Activated CD8-positive, alpha-beta memory T cell treated with anti-CD3 and anti-CD28 coated beads, Interleukin-2, amount 50 U/mL, for 24 hours (primary cell): ENCODE results near the gene PAFAH1B2.
A peak's percentile ranks its signal among the peaks of the same experiment; 100 is the strongest.
"Not testable (repeated sequence)": the region's sequence is repeated elsewhere in the genome, so short reads cannot be mapped to it uniquely, and the experiment has no call there.

Experiments used
- DNase-seq: peaks from one replicate; pipeline ENCODE4 v3.0.0-alpha.2; 2020; ENCODE audit errors: extremely low read depth

The PAFAH1B2 gene

GRCh38 chr11:117172724-117173421 is 28.8 kb downstream of the PAFAH1B2 start:
- no peak for DNase-seq

- no peak for DNase-seq
Measured at GRCh38 chr11:117175104-117175503, 31.0 kb downstream of the PAFAH1B2 start.

GRCh38 chr11:117175781-117176180 is 31.7 kb downstream of the PAFAH1B2 start:
- no peak for DNase-seq

- DNase-seq = no peak
Measured at GRCh38 chr11:117176186-117176585, 32.1 kb downstream of the PAFAH1B2 start.

GRCh38 chr11:117177534-117178209 is 33.6 kb downstream of the PAFAH1B2 start:
- DNase-seq = no peak

GRCh38 chr11:117178210-117179034 is 34.3 kb downstream of the PAFAH1B2 start, which contains the start of gene SIDT2:
SIDT2 (plus strand) TSS chr11:117178743; CDS start chr11:117179264, 521 bp downstream.
- peak; percentile 75 for DNase-seq

GRCh38 chr11:117179048-117179999 is 35.2 kb downstream of the PAFAH1B2 start:
- no peak for DNase-seq

- DNase-seq = no peak
Measured at GRCh38 chr11:117180020-117180419, 35.9 kb downstream of the PAFAH1B2 start.

- DNase-seq = no peak
Measured at GRCh38 chr11:117180661-117181585, 36.8 kb downstream of the PAFAH1B2 start.

- DNase-seq = no peak
Measured at GRCh38 chr11:117181586-117182550, 37.8 kb downstream of the PAFAH1B2 start.

- no peak for DNase-seq
Measured at GRCh38 chr11:117182551-117182935, 38.5 kb downstream of the PAFAH1B2 start.

GRCh38 chr11:117183178-117183577 is 39.1 kb downstream of the PAFAH1B2 start:
- not testable (repeated sequence) for DNase-seq

- no peak for DNase-seq
Measured at GRCh38 chr11:117183724-117184349, 39.8 kb downstream of the PAFAH1B2 start.

- DNase-seq = no peak
Measured at GRCh38 chr11:117185736-117186430, 41.8 kb downstream of the PAFAH1B2 start.

- DNase-seq = no peak
Measured at GRCh38 chr11:117186431-117186761, 42.3 kb downstream of the PAFAH1B2 start.

- no peak for DNase-seq
Measured at GRCh38 chr11:117187007-117187406, 42.9 kb downstream of the PAFAH1B2 start.

GRCh38 chr11:117187428-117187798 is 43.3 kb downstream of the PAFAH1B2 start:
- no peak for DNase-seq
